NCI-H2029 treated with DMSO at 0.1 percent for 48 hours (cell line): Measurements from ENCODE around the gene ERFL.

ENCODE experiments used
- DNase-seq: peaks from one replicate; lab custom pipeline; 2025; lab: John Stamatoyannopoulos, UW

ERFL gene

GRCh38 chr19:41859618-41860418, 68.4 kb downstream of the ERFL start, which contains the start of gene RPS19:
RPS19 (plus strand) TSS chr19:41860255; CDS start chr19:41860775, 520 bp downstream.
- peak; percentile 92 for DNase-seq

GRCh38 chr19:41859213-41859617, 69.0 kb downstream of the ERFL start:
- no peak for DNase-seq
